Stimulated activated CD4-positive, alpha-beta T cell treated with anti-CD3 and anti-CD28 coated beads, TNF-alpha, amount 100 ng/mL, for 1 hour (primary cell): Measurements from ENCODE around the gene PRELP.

Experiments
- DNase-seq, 3 donors: peaks; one replicate each; pipeline ENCODE4 v3.0.0-alpha.2; 2020; ENCODE audit warnings: low read depth in 3 of 3, low spot score in 1 of 3

PRELP gene

GRCh38 chr1:203476216-203476814 is 709 bp downstream of the PRELP start:
- DNase-seq, result no peak

- DNase-seq, result no peak
These were observed 2.1 kb downstream of the PRELP start for GRCh38 chr1:203477748-203478147.

GRCh38 chr1:203478231-203478630 is 2.6 kb downstream of the PRELP start:
- no peak for DNase-seq

- DNase-seq, result no peak
These were observed 3.4 kb downstream of the PRELP start for GRCh38 chr1:203478986-203479385.

GRCh38 chr1:203479646-203480045 is 4.0 kb downstream of the PRELP start:
- no peak for DNase-seq

GRCh38 chr1:203480084-203480483 is 4.5 kb downstream of the PRELP start:
- no peak for DNase-seq

GRCh38 chr1:203480525-203481084 is 5.0 kb downstream of the PRELP start:
- peak in 2 of 3 donors; percentile 12 to 41 for DNase-seq

GRCh38 chr1:203481196-203481595 is 5.6 kb downstream of the PRELP start:
- no peak for DNase-seq

GRCh38 chr1:203486618-203487370 is 11.2 kb downstream of the PRELP start:
- DNase-seq, result no peak

GRCh38 chr1:203488539-203488938 is 12.9 kb downstream of the PRELP start:
- no peak for DNase-seq

- DNase-seq, result no peak
These were observed 15.0 kb downstream of the PRELP start for GRCh38 chr1:203490607-203491006.

GRCh38 chr1:203491664-203492063 is 16.1 kb downstream of the PRELP start:
- no peak for DNase-seq

GRCh38 chr1:203492082-203492747 is 16.6 kb downstream of the PRELP start:
- DNase-seq, result no peak

GRCh38 chr1:203492748-203493130 is 17.1 kb downstream of the PRELP start:
- no peak for DNase-seq

- no peak for DNase-seq
These were observed 18.3 kb downstream of the PRELP start, which contains the start of gene OPTC for GRCh38 chr1:203493901-203494300. Gene OPTC, plus strand, starts transcription at chr1:203494153. Its CDS starts 1,853 bp downstream, at chr1:203496006.

GRCh38 chr1:203495845-203496244 is 20.2 kb downstream of the PRELP start:
- DNase-seq, result no peak

- no peak for DNase-seq
These were observed 21.7 kb downstream of the PRELP start for GRCh38 chr1:203497269-203497777.

GRCh38 chr1:203499643-203500278 is 24.2 kb downstream of the PRELP start:
- no peak for DNase-seq

- no peak for DNase-seq
These were observed 24.7 kb downstream of the PRELP start for GRCh38 chr1:203500279-203500678.

- no peak for DNase-seq
These were observed 28.2 kb downstream of the PRELP start for GRCh38 chr1:203503836-203504235.
